ENCODE data around the gene EPHB1. TPM values are rescaled to one million over a fixed set of nuclear protein-coding genes. Genes with fewer than 3 reads are reported as not detected.

EPHB1 gene
- total and polyA plus RNA-seq, 2 of the 13 experiments (the other 11 are each of a cell fraction or from before 2014, with no cell fraction given) = 0.07 to 0.21 TPM

DNA sequence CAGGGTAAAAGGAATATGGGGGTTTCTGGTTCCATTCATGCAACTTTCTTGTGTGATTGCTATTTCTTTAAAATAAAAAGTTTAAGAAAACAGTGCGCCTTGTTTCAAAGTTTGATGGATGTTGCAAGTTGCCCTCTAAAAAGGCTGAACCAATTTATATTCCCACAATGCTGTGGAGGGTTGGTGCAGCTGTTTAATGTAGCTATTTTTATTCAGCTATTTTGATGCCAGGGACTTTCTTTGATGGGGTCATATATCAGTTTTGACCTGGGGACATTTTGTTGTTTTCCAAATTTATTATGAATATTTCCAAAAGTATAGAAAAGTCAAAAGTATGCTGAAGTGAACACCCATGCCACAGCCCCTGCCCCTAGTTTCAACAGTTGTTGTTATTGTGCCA, 20.5 kb downstream of the EPHB1 start:
- Histone ChIP-seq H3K9ac (ENCODE audit: insufficient read depth, low read depth, low read length) (no peak overlapping the region), H3K4me2 (ENCODE audit: low read depth, low read length) (no peak overlapping the region), H3K27ac (ENCODE audit: extremely low read length, insufficient read depth, low read length) (no peak overlapping the region), H3K27me3 (ENCODE audit: control insufficient read depth in 1 of 2, insufficient read depth in 2 of 2, low read length in 2 of 2) (no peaks in the 10 kb centered on the region; a peak in 1 of 5 replicates), H3K9me3 (ENCODE audit: low read length) (no peaks in the 10 kb centered on the region), H3K4me1 (ENCODE audit: insufficient read depth, low read length) (no peaks in the 10 kb centered on the region), H2AFZ (ENCODE audit: low read length) (no peak overlapping the region), H3K4me3 (replicated peaks in 1 of 3; ENCODE audit: insufficient read depth in 1 of 3, low read depth in 2 of 3, low read length in 3 of 3) (no peak overlapping the region), H4K20me1 (ENCODE audit: insufficient read depth, low read length) (no peaks in the 10 kb centered on the region), H3K36me3 (replicated peaks in 1 of 2; ENCODE audit: control insufficient read depth in 1 of 2, insufficient read depth in 2 of 2, low read length in 2 of 2) (no peaks in the 10 kb centered on the region), H3K79me2 (ENCODE audit: insufficient read depth, low read length) (no peaks in the 10 kb centered on the region)
- WGBS (ENCODE audit: low lambda C conversion rate) = 32% methylated on average over 1 of the region's 1 CpG
- in situ Hi-C loops (cut with HindIII; ENCODE audit: extremely low pct_ligation_motif_present, low pct_unique_long_range_greater_than_20kb) = no loop called here
- FAIRE-seq (no peak), DNase-seq (ENCODE audit: low spot score) (no peak), ATAC-seq (no peak)
- ChIA-PET POLR2A (no interaction called here), CTCF (ENCODE audit: low intra/inter-chr PET ratio, low total read pairs) (no interaction called here)
- no peak for TF ChIP-seq SAFB2 (CRISPR knock-in tag; IDR thresholded peaks at IDR 0.05; ENCODE audit: borderline replicate concordance, low read depth)
- TF ChIP-seq MTA3 (CRISPR knock-in tag; IDR thresholded peaks at IDR 0.05) = no peak
- no peak for TF ChIP-seq ZFAT (CRISPR knock-in tag; conservative IDR thresholded peaks at IDR 0.05)
- no peak for TF ChIP-seq ZNF180 (CRISPR knock-in tag; IDR thresholded peaks at IDR 0.05; ENCODE audit: borderline replicate concordance, low read depth)
- TF ChIP-seq ZNF253 (CRISPR knock-in tag; IDR thresholded peaks at IDR 0.05; ENCODE audit: borderline replicate concordance) = no peak
- TF ChIP-seq HNRNPUL1 (IDR thresholded peaks at IDR 0.05; ENCODE audit: low read depth, low read length) = no peak
- TF ChIP-seq NFATC3 (CRISPR knock-in tag; IDR thresholded peaks at IDR 0.05) = no peak
- TF ChIP-seq ZNF17 (CRISPR knock-in tag; IDR thresholded peaks at IDR 0.05) = no peak
- TF ChIP-seq ELF4 (CRISPR knock-in tag; IDR thresholded peaks at IDR 0.05; ENCODE audit: borderline replicate concordance) = no peak
- TF ChIP-seq, protein P1, sequence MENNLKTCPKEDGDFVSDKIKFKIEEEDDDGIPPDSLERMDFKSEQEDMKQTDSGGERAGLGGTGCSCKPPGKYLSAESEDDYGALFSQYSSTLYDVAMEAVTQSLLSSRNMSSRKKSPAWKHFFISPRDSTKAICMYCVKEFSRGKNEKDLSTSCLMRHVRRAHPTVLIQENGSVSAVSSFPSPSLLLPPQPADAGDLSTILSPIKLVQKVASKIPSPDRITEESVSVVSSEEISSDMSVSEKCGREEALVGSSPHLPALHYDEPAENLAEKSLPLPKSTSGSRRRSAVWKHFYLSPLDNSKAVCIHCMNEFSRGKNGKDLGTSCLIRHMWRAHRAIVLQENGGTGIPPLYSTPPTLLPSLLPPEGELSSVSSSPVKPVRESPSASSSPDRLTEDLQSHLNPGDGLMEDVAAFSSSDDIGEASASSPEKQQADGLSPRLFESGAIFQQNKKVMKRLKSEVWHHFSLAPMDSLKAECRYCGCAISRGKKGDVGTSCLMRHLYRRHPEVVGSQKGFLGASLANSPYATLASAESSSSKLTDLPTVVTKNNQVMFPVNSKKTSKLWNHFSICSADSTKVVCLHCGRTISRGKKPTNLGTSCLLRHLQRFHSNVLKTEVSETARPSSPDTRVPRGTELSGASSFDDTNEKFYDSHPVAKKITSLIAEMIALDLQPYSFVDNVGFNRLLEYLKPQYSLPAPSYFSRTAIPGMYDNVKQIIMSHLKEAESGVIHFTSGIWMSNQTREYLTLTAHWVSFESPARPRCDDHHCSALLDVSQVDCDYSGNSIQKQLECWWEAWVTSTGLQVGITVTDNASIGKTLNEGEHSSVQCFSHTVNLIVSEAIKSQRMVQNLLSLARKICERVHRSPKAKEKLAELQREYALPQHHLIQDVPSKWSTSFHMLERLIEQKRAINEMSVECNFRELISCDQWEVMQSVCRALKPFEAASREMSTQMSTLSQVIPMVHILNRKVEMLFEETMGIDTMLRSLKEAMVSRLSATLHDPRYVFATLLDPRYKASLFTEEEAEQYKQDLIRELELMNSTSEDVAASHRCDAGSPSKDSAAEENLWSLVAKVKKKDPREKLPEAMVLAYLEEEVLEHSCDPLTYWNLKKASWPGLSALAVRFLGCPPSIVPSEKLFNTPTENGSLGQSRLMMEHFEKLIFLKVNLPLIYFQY (CRISPR knock-in tag; IDR thresholded peaks at IDR 0.05; ENCODE audit: borderline replicate concordance) = no peak
- no peak for TF ChIP-seq SSRP1 (CRISPR knock-in tag; IDR thresholded peaks at IDR 0.05)
- TF ChIP-seq ZNF556 (CRISPR knock-in tag; IDR thresholded peaks at IDR 0.05; ENCODE audit: borderline replicate concordance) = no peak
- no peak for TF ChIP-seq GTF2F1 (IDR thresholded peaks at IDR 0.05; ENCODE audit: low read length)
- no peak for TF ChIP-seq ZFP37 (CRISPR knock-in tag; IDR thresholded peaks at IDR 0.05; ENCODE audit: borderline replicate concordance)
- TF ChIP-seq ZNF292 (CRISPR knock-in tag; IDR thresholded peaks at IDR 0.05; ENCODE audit: borderline replicate concordance, low read depth) = no peak
- TF ChIP-seq, protein P2, sequence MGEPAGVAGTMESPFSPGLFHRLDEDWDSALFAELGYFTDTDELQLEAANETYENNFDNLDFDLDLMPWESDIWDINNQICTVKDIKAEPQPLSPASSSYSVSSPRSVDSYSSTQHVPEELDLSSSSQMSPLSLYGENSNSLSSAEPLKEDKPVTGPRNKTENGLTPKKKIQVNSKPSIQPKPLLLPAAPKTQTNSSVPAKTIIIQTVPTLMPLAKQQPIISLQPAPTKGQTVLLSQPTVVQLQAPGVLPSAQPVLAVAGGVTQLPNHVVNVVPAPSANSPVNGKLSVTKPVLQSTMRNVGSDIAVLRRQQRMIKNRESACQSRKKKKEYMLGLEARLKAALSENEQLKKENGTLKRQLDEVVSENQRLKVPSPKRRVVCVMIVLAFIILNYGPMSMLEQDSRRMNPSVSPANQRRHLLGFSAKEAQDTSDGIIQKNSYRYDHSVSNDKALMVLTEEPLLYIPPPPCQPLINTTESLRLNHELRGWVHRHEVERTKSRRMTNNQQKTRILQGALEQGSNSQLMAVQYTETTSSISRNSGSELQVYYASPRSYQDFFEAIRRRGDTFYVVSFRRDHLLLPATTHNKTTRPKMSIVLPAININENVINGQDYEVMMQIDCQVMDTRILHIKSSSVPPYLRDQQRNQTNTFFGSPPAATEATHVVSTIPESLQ (CRISPR knock-in tag; conservative IDR thresholded peaks at IDR 0.05) = no peak
- no peak for TF ChIP-seq TRIM24 (CRISPR knock-in tag; IDR thresholded peaks at IDR 0.05)
- intact Hi-C loops (cut with micrococcal nuclease; ENCODE audit: unreplicated experiment) = no loop called here
- no TSS peak for BruUV-seq (replicated peaks)
